Adrenal gland (tissue), 12 donors: ENCODE measurements around the gene ATP5IF1. TPM values are rescaled to one million over a fixed set of nuclear protein-coding genes. Genes with fewer than 3 reads are reported as not detected.

Source experiments
- DNase-seq, 7 donors: peaks; one replicate each; pipeline ENCODE4 v3.0.0-alpha.2; 2019 to 2020
- H3K27ac ChIP-seq, 5 donors: fragments of 200-600 bp; sonication (generic) in 4 of 5; 1 replicate in 3 of 5; 2 replicates in 2 of 5; pipeline versions ENCODE4 v1.5.1 to v1.8.0; 2016 to 2020; ENCODE audit warnings: mild to moderate bottlenecking in 1 of 5
- H3K27me3 ChIP-seq: fragments of 200-600 bp; 2 replicates; pipeline ENCODE4 v1.8.0; 2021
- H3K36me3 ChIP-seq, 2 donors: fragments of 200-600 bp; replicated peaks in 1 of 2; 1 replicate in 1 of 2; 2 replicates in 1 of 2; pipeline versions ENCODE4 v1.5.1 to v1.8.0; 2018 to 2022
- H3K4me1 ChIP-seq, 2 donors: fragments of 200-600 bp; replicated peaks in 1 of 2; 1 replicate in 1 of 2; 2 replicates in 1 of 2; pipeline versions ENCODE4 v1.5.1 to v1.8.0; 2018 to 2021
- H3K4me3 ChIP-seq, 4 donors: fragments of 200-600 bp; sonication (generic) in 3 of 4; one replicate each; pipeline ENCODE4 v1.5.1; 2016 to 2018
- H3K9me3 ChIP-seq, 3 donors: fragments of 200-600 bp; sonication (generic) in 1 of 3; replicated peaks in 1 of 3; 1 replicate in 2 of 3; 2 replicates in 1 of 3; pipeline versions ENCODE4 v1.5.1 to v1.8.0; 2016 to 2021
- CTCF ChIP-seq, 6 experiments: fragments of 450-650 bp in 4 of 6; fragments of 200-600 bp in 2 of 6; sonication (generic) in 1 of 6; IDR thresholded peaks; 1 replicate in 5 of 6; 2 replicates in 1 of 6; pipeline versions ENCODE4 v1.5.1 to v1.8.0; 2016 to 2021; ENCODE audit warnings: antibody characterized with exemption in 6 of 6, mild to moderate bottlenecking in 2 of 6, moderate library complexity in 1 of 6
- POLR2A ChIP-seq, 2 donors: fragments of 450-650 bp; IDR thresholded peaks; one replicate each; pipeline ENCODE4 v1.6.1; 2017; ENCODE audit warnings: antibody characterized with exemption in 2 of 2, mild to moderate bottlenecking in 2 of 2, moderate library complexity in 1 of 2
- WGBS, 4 donors: extraction: QIAGEN DNeasy Blood & Tissue Kit in 2 of 4; methylation state at CpG; one replicate each; pipeline versions ENCODE4 v1.1.5 to v1.1.7; 2013 to 2017; 5-methylcytosine and 5-hydroxymethylcytosine counted together
- intact Hi-C, 2 donors: fragments of 100-400 bp; cut with DNase I; formaldehyde crosslinking; loops; one replicate each; pipeline versions ENCODE4 v1.14.1 to v1.15.0; 2022 to 2023
- polyA plus RNA-seq, 3 donors: library from polyadenylated mRNA; stranded (reverse); fragments of 200-250 nt in 2 of 3; fragments of 350-450 nt in 1 of 3; fragmentation: Illumina TruSeq in 1 of 3; extraction: RNeasy Lipid Tissue Mini Kit (QIAGEN cat#74804) in 1 of 3; gene quantifications; one replicate each; pipeline ENCODE4 v1.2.3, GENCODE V29; 2013 to 2014
- total RNA-seq, 9 donors: library from RNA; depleted of rRNA in 4 of 9; stranded (reverse); fragments of >200 nt in 4 of 9; fragments of 120-200 nt in 1 of 9; fragmentation: NEBNext Ultra II Directional in 1 of 9; extraction: Animal tissue kit (Norgen Biotek cat#: 25700) in 1 of 9; gene quantifications; one replicate each; pipeline versions ENCODE4 v1.1.0 to v1.2.4, GENCODE V29; 2013 to 2023
- donor health status: healthy with polysubstance abuse.
- donor health status: Bipolar disorder and iron deficiency.
- donor health status: DM: yes; HTN: yes; CAD: no.
- donor health status: DM: no; HTN: no; CAD: no.
- donor health status: DM: no; HTN: no; CAD: no.
- donor health status: DM: yes; HTN: yes; CAD: no.

ATP5IF1 gene
- total and polyA plus RNA-seq, 12 donors = 111 to 967 (median 224) TPM

GRCh38 chr1:28248273-28249012, 12.5 kb downstream of the ATP5IF1 start:
- Histone ChIP-seq H3K9me3 (no peaks in the 10 kb centered on the region), H3K36me3 (no peaks in the 10 kb centered on the region), H3K4me3 (peak overlapping the region in 1 of 4 donors; percentile 27), H3K27ac (peak overlapping the region; percentile 74 to 92 (median 84)), H3K27me3 (no peaks in the 10 kb centered on the region), H3K4me1 (peaks cover 34 to 54% of the 10 kb centered on the region in 2 donors)
- peak; percentile 79 to 95 (median 88) for DNase-seq
- intact Hi-C loops = no loop called here
- TF ChIP-seq CTCF (IDR thresholded peaks at IDR 0.05) (peak; percentile 83 to 94 (median 91)), POLR2A (IDR thresholded peaks at IDR 0.05) (no peak)
- 2 to 3% (median 3%) methylated on average over 12 of the region's 12 CpGs for WGBS, 4 donors

GRCh38 chr1:28249013-28249865, 13.3 kb downstream of the ATP5IF1 start:
- peak overlapping the region; percentile 74 to 92 (median 84) for H3K27ac ChIP-seq
- 12 to 16% (median 14%) methylated on average over 3 of the region's 3 CpGs for WGBS, 4 donors
- no peaks in the 10 kb centered on the region for H3K9me3 ChIP-seq
- TF ChIP-seq POLR2A (IDR thresholded peaks at IDR 0.05) (no peak), CTCF (IDR thresholded peaks at IDR 0.05) (no peak)
- H3K36me3 ChIP-seq = no peaks in the 10 kb centered on the region
- H3K4me3 ChIP-seq = peak overlapping the region in 1 of 4 donors; percentile 27
- H3K4me1 ChIP-seq = peaks cover 34 to 52% of the 10 kb centered on the region in 2 donors
- no peaks in the 10 kb centered on the region for H3K27me3 ChIP-seq
- peak; percentile 55 to 87 (median 84) for DNase-seq
- intact Hi-C loops = no loop called here

GRCh38 chr1:28249866-28250295, 14.0 kb downstream of the ATP5IF1 start:
- intact Hi-C loops = no loop called here
- H3K4me1 ChIP-seq = peaks cover 30 to 45% of the 10 kb centered on the region in 2 donors
- no peak for DNase-seq
- H3K4me3 ChIP-seq = no peak overlapping the region
- H3K36me3 ChIP-seq = no peaks in the 10 kb centered on the region
- no peak for TF ChIP-seq POLR2A (IDR thresholded peaks at IDR 0.05)
- no peak for TF ChIP-seq CTCF (IDR thresholded peaks at IDR 0.05)
- H3K9me3 ChIP-seq = no peaks in the 10 kb centered on the region
- peak overlapping the region in 2 of 5 donors; percentile 91 to 92 for H3K27ac ChIP-seq
- no peaks in the 10 kb centered on the region for H3K27me3 ChIP-seq
- WGBS, 4 donors = 34 to 47% (median 46%) methylated on average over 4 of the region's 4 CpGs

- intact Hi-C loops = no loop called here
- TF ChIP-seq CTCF (IDR thresholded peaks at IDR 0.05) = no peak
- TF ChIP-seq POLR2A (IDR thresholded peaks at IDR 0.05) = no peak
- H3K27me3 ChIP-seq = no peaks in the 10 kb centered on the region
- 77 to 81% (median 78%) methylated on average over 6 of the region's 6 CpGs for WGBS, 4 donors
- no peak for DNase-seq
- H3K4me3 ChIP-seq = no peak overlapping the region
- H3K27ac ChIP-seq = no peak overlapping the region
- no peaks in the 10 kb centered on the region for H3K36me3 ChIP-seq
- H3K4me1 ChIP-seq = peaks cover 7 to 17% of the 10 kb centered on the region in 2 donors
- H3K9me3 ChIP-seq = no peaks in the 10 kb centered on the region
These were observed 20.4 kb downstream of the ATP5IF1 start for GRCh38 chr1:28256197-28256827.
